ENCODE results near the gene INTU. TPM values are rescaled to one million over a fixed set of nuclear protein-coding genes. Genes with fewer than 3 reads are reported as not detected.

The INTU gene
- total RNA-seq, 1 experiment from 2014 or later: 4.6 TPM

DNA sequence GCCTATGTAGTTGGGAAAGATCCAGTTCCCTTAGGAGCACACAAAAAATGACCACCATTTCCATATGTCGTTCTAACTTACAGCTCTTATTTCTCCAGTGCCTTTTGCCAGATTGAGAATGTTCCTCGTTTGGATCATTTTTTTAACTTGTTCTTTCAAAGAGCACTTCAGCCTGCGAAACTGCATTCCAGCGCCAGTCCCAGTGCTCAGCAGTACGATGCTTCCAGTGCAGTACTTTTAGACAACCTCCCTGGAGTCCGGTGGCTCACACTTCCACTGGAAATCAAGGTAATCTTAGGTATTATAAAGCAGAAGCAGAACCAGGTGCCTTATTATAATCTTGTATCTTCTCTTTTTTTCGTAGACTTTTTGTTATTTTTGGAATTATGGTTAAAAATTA lies 54.8 kb downstream of the INTU start:
- H3K9me3 Mint-ChIP-seq (ENCODE audit: low read depth, unreplicated experiment): no peaks in the 10 kb centered on the region
- H3K4me1 Mint-ChIP-seq (ENCODE audit: low read depth, unreplicated experiment): peaks cover 10% of the 10 kb centered on the region
- H3K27ac Mint-ChIP-seq (ENCODE audit: unreplicated experiment): no peak overlapping the region
- CTCF ChIA-PET: no interaction called here
- intact Hi-C loops (cut with micrococcal nuclease; ENCODE audit: unreplicated experiment): no loop called here
- no peak for DNase-seq
- no TSS peak for BruUV-seq (replicated peaks)
- no peaks in the 10 kb centered on the region for H3K36me3 Mint-ChIP-seq (ENCODE audit: insufficient read depth, unreplicated experiment)
- H3K4me3 Mint-ChIP-seq (ENCODE audit: low read depth, unreplicated experiment): no peak overlapping the region
- TF ChIP-seq CTCF (IDR thresholded peaks at IDR 0.05; ENCODE audit: unreplicated experiment): no peak
- no peaks in the 10 kb centered on the region for H3K27me3 Mint-ChIP-seq (ENCODE audit: unreplicated experiment)

DNA sequence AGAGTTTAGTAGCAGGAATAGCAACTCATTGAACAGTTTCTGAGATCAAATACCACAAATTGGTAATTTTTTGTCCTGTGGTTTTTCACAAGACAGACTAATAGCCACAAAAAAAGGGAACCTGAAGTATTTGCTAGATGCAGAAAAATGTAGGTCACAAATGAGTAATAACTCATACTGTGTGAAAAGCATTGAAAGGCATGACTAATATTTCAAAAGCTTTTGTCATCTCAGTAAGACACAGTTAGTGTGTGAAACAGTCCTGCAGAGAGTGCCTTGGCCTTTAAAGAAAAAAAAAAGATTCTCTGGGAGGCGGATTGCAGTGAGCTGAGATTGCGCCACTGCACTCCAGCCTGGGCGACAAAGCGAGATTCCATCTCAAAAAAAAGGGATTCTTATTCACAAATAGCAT lies 66.0 kb downstream of the INTU start:
- Mint-ChIP-seq H3K4me3 (ENCODE audit: low read depth, unreplicated experiment) (no peak overlapping the region), H3K36me3 (ENCODE audit: insufficient read depth, unreplicated experiment) (no peaks in the 10 kb centered on the region), H3K9me3 (ENCODE audit: low read depth, unreplicated experiment) (peaks cover 9% of the 10 kb centered on the region), H3K4me1 (ENCODE audit: low read depth, unreplicated experiment) (no peaks in the 10 kb centered on the region), H3K27ac (ENCODE audit: unreplicated experiment) (no peak overlapping the region), H3K27me3 (ENCODE audit: unreplicated experiment) (no peaks in the 10 kb centered on the region)
- BruUV-seq (replicated peaks): no TSS peak
- intact Hi-C loops (cut with micrococcal nuclease; ENCODE audit: unreplicated experiment): no loop called here
- CTCF ChIA-PET: no interaction called here
- no peak for TF ChIP-seq CTCF (IDR thresholded peaks at IDR 0.05; ENCODE audit: unreplicated experiment)
- DNase-seq: no peak

GRCh38 chr4:127708985-127709384 lies 76.2 kb downstream of the INTU start:
- no peaks in the 10 kb centered on the region for H3K27me3 Mint-ChIP-seq (ENCODE audit: unreplicated experiment)
- no peaks in the 10 kb centered on the region for H3K36me3 Mint-ChIP-seq (ENCODE audit: insufficient read depth, unreplicated experiment)
- no peak overlapping the region for H3K27ac Mint-ChIP-seq (ENCODE audit: unreplicated experiment)
- intact Hi-C loops (cut with micrococcal nuclease; ENCODE audit: unreplicated experiment): loop anchor here (5.0 kb wide), 1 partner anchor 77 kb away; the partner anchor contains the start of gene INTU
- no peaks in the 10 kb centered on the region for H3K9me3 Mint-ChIP-seq (ENCODE audit: low read depth, unreplicated experiment)
- peak; percentile 55 for DNase-seq
- H3K4me3 Mint-ChIP-seq (ENCODE audit: low read depth, unreplicated experiment): no peak overlapping the region
- CTCF ChIA-PET: interaction anchor here (0.8 to 1.0 kb wide), 3 partner anchors 24 to 102 kb away, joined by 3 read pairs; no protein-coding TSS in a partner anchor
- H3K4me1 Mint-ChIP-seq (ENCODE audit: low read depth, unreplicated experiment): no peaks in the 10 kb centered on the region
- no peak for TF ChIP-seq CTCF (IDR thresholded peaks at IDR 0.05; ENCODE audit: unreplicated experiment)
- BruUV-seq (replicated peaks): no TSS peak

- no peaks in the 10 kb centered on the region for H3K36me3 Mint-ChIP-seq (ENCODE audit: insufficient read depth, unreplicated experiment)
These were observed 76.7 kb downstream of the INTU start for GRCh38 chr4:127709456-127709855.

More at GRCh38 chr4:127709456-127709855, 76.7 kb downstream of the INTU start:
- intact Hi-C loops (cut with micrococcal nuclease; ENCODE audit: unreplicated experiment): loop anchor here (5.0 kb wide), 1 partner anchor 77 kb away; the partner anchor contains the start of gene INTU
- DNase-seq: no peak
- TF ChIP-seq CTCF (IDR thresholded peaks at IDR 0.05; ENCODE audit: unreplicated experiment): no peak
- H3K4me3 Mint-ChIP-seq (ENCODE audit: low read depth, unreplicated experiment): no peak overlapping the region
- H3K9me3 Mint-ChIP-seq (ENCODE audit: low read depth, unreplicated experiment): no peaks in the 10 kb centered on the region
- H3K27ac Mint-ChIP-seq (ENCODE audit: unreplicated experiment): no peak overlapping the region
- CTCF ChIA-PET: interaction anchor here (0.6 to 1.0 kb wide), 2 partner anchors 12 to 103 kb away, joined by 3 read pairs; no protein-coding TSS in a partner anchor
- no TSS peak for BruUV-seq (replicated peaks)
- H3K27me3 Mint-ChIP-seq (ENCODE audit: unreplicated experiment): no peaks in the 10 kb centered on the region
- H3K4me1 Mint-ChIP-seq (ENCODE audit: low read depth, unreplicated experiment): no peaks in the 10 kb centered on the region
